ENCODE data around the gene SLC22A14. TPM values are rescaled to one million over a fixed set of nuclear protein-coding genes. Genes with fewer than 3 reads are reported as not detected.

SLC22A14 gene
- total and polyA plus RNA-seq, 2 experiments from 2014 or later = 0.12 to 0.43 TPM

DNA sequence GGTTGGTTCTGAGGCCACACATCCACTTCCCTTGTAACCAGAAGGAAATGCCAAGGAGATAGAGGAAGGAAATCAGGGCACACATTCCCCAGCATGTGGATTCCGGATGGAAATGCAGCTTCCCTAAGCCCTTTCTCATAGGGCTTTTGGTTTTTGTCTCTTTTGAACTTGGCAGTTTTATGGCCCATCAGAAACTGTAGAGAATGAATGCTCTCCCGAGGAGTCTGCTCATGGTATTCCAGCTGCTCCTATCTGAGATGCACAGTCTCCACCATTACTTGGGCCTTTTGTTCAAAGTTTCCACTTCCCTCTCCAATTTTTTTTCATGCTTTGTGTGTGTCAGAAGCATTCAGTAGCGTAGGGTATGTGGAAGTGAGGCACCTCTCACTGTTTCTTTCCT lies 85.7 kb downstream of the SLC22A14 start:
- H3K27ac ChIP-seq = no peak overlapping the region
- no peak overlapping the region for H3K4me3 ChIP-seq
- no peak for DNase-seq (ENCODE audit: low read depth in 1 of 2, low spot score in 1 of 2)
- TF ChIP-seq, protein P1, sequence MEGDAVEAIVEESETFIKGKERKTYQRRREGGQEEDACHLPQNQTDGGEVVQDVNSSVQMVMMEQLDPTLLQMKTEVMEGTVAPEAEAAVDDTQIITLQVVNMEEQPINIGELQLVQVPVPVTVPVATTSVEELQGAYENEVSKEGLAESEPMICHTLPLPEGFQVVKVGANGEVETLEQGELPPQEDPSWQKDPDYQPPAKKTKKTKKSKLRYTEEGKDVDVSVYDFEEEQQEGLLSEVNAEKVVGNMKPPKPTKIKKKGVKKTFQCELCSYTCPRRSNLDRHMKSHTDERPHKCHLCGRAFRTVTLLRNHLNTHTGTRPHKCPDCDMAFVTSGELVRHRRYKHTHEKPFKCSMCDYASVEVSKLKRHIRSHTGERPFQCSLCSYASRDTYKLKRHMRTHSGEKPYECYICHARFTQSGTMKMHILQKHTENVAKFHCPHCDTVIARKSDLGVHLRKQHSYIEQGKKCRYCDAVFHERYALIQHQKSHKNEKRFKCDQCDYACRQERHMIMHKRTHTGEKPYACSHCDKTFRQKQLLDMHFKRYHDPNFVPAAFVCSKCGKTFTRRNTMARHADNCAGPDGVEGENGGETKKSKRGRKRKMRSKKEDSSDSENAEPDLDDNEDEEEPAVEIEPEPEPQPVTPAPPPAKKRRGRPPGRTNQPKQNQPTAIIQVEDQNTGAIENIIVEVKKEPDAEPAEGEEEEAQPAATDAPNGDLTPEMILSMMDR (IDR thresholded peaks at IDR 0.05; ENCODE audit: low read depth, low read length) = no peak
- H3K9me3 ChIP-seq (ENCODE audit: low read depth) = no peaks in the 10 kb centered on the region
- H3K36me3 ChIP-seq = no peaks in the 10 kb centered on the region
- no peaks in the 10 kb centered on the region for H3K4me1 ChIP-seq (ENCODE audit: low read depth)
- H3K27me3 ChIP-seq = no peaks in the 10 kb centered on the region

Other genes starting within 250 kb of the SLC22A14 start
- gene DLEC1, start 243.1 kb upstream of the SLC22A14 start, total RNA-seq = 0.11 and 0.15 TPM in 2 replicates
- 0.57 TPM in 1 of 2 replicates, not detected in the other for gene DLEC1, start 243.1 kb upstream of the SLC22A14 start, polyA plus RNA-seq
- 62.8 and 63.1 TPM in 2 replicates for gene ACAA1, start 145.2 kb upstream of the SLC22A14 start, total RNA-seq
- gene ACAA1, start 145.2 kb upstream of the SLC22A14 start, polyA plus RNA-seq = 87.9 and 104 TPM in 2 replicates
- 2.1 and 2.5 TPM in 2 replicates for gene MYD88, start 143.6 kb upstream of the SLC22A14 start, total RNA-seq
- gene MYD88, start 143.6 kb upstream of the SLC22A14 start, polyA plus RNA-seq = 7.2 and 7.7 TPM in 2 replicates
- gene OXSR1, start 116.8 kb upstream of the SLC22A14 start, total RNA-seq = 24.4 and 34.1 TPM in 2 replicates
- gene OXSR1, start 116.8 kb upstream of the SLC22A14 start, polyA plus RNA-seq = 20.6 and 24.2 TPM in 2 replicates
- gene SLC22A13, start 16.5 kb upstream of the SLC22A14 start, total RNA-seq = 0.07 and 0.39 TPM in 2 replicates
- gene SLC22A13, start 16.5 kb upstream of the SLC22A14 start, polyA plus RNA-seq = 0.14 and 0.37 TPM in 2 replicates
- 0.36 and 1.3 TPM in 2 replicates for gene XYLB, start 64.5 kb downstream of the SLC22A14 start, total RNA-seq
- gene XYLB, start 64.5 kb downstream of the SLC22A14 start, polyA plus RNA-seq = 0.56 and 0.97 TPM in 2 replicates
- 34.8 and 70.4 TPM in 2 replicates for gene ACVR2B, start 171.6 kb downstream of the SLC22A14 start, total RNA-seq
- 28.6 and 32.8 TPM in 2 replicates for gene ACVR2B, start 171.6 kb downstream of the SLC22A14 start, polyA plus RNA-seq
- 4.3 and 5.0 TPM in 2 replicates for gene EXOG, start 214.0 kb downstream of the SLC22A14 start, total RNA-seq
- gene EXOG, start 214.0 kb downstream of the SLC22A14 start, polyA plus RNA-seq = 7.0 and 9.1 TPM in 2 replicates